DND-41 (cell line): ENCODE data around the gene EMSY.

ENCODE experiments used
- ATAC-seq: fragments of 200-7000 bp; cut with Tn5 transposase; 3 replicates; pipeline ENCODE4 v1.9.1; 2021; ENCODE audit warnings: low read depth; ENCODE audit not compliant: insufficient read depth
- DNase-seq: peaks from one replicate; pipeline ENCODE4 v3.0.0-alpha.2; 2020
- H2AFZ ChIP-seq: 2 replicates; pipeline ENCODE4 v1.6.0; 2012; ENCODE audit warnings: low read depth, low read length
- H3K27ac ChIP-seq: 2 replicates; pipeline ENCODE4 v1.5.1; 2012; ENCODE audit warnings: low read length, inconsistent platforms
- H3K27me3 ChIP-seq: fragments of 200-600 bp; sonication (generic); 2 replicates; pipeline ENCODE4 v1.6.0; 2012; ENCODE audit warnings: low read length, mild to moderate bottlenecking, inconsistent platforms; ENCODE audit not compliant: insufficient read depth, poor library complexity
- H3K36me3 ChIP-seq: 2 replicates; pipeline ENCODE4 v1.5.1; 2012; ENCODE audit warnings: low read length, inconsistent platforms; ENCODE audit not compliant: insufficient read depth
- H3K4me1 ChIP-seq: 2 replicates; pipeline ENCODE4 v1.5.1; 2012; ENCODE audit warnings: mild to moderate bottlenecking, low read length; ENCODE audit not compliant: insufficient read depth
- H3K4me2 ChIP-seq: 2 replicates; pipeline ENCODE4 v1.6.0; 2012; ENCODE audit warnings: mild to moderate bottlenecking, moderate library complexity, low read length, inconsistent platforms; ENCODE audit not compliant: insufficient read depth
- H3K4me3 ChIP-seq, 2 experiments: fragments of 200-600 bp in 1 of 2; shearing (Covaris generic) in 1 of 2; 2 replicates each; pipeline ENCODE4 v1.5.1; 2012 to 2016; ENCODE audit warnings: inconsistent platforms in 2 of 2, low read length in 2 of 2, mild to moderate bottlenecking in 2 of 2, low read depth in 1 of 2, moderate library complexity in 1 of 2
- H3K79me2 ChIP-seq: 2 replicates; pipeline ENCODE4 v1.6.0; 2012; ENCODE audit warnings: low read length, inconsistent platforms; ENCODE audit not compliant: insufficient read depth
- H3K9ac ChIP-seq: 2 replicates; pipeline ENCODE4 v1.6.0; 2012; ENCODE audit warnings: low read depth, mild to moderate bottlenecking, inconsistent platforms, low read length, moderate library complexity
- H3K9me3 ChIP-seq: 2 replicates; pipeline ENCODE4 v1.5.1; 2012; ENCODE audit warnings: low read length, moderate library complexity, mild to moderate bottlenecking, inconsistent platforms; ENCODE audit not compliant: insufficient read depth, severe bottlenecking
- H4K20me1 ChIP-seq: 2 replicates; pipeline ENCODE4 v1.6.0; 2012; ENCODE audit warnings: low read length; ENCODE audit not compliant: insufficient read depth
- CTCF ChIP-seq: IDR thresholded peaks from 2 replicates; pipeline ENCODE4 v1.5.1; 2012; ENCODE audit warnings: borderline replicate concordance, low read length, moderate library complexity, mild to moderate bottlenecking; ENCODE audit not compliant: poor library complexity, severe bottlenecking; ENCODE audit errors: extremely low read depth
- EZH2 ChIP-seq: IDR thresholded peaks from 3 replicates; pipeline ENCODE4 v1.6.1; 2012; ENCODE audit warnings: borderline replicate concordance, low read depth, mild to moderate bottlenecking, moderate library complexity, low read length, inconsistent platforms; ENCODE audit not compliant: severe bottlenecking

Gene EMSY

GRCh38 chr11:76496174-76496573, 51.4 kb downstream of the EMSY start:
- no peak for ATAC-seq

GRCh38 chr11:76501526-76502202, 56.8 kb downstream of the EMSY start:
- Histone ChIP-seq H2AFZ (no peak overlapping the region), H3K27ac (no peak overlapping the region), H3K4me1 (no peaks in the 10 kb centered on the region), H3K9ac (no peak overlapping the region), H3K27me3 (no peaks in the 10 kb centered on the region), H3K79me2 (no peaks in the 10 kb centered on the region), H3K4me3 (no peak overlapping the region), H4K20me1 (no peaks in the 10 kb centered on the region), H3K9me3 (peaks cover 15% of the 10 kb centered on the region), H3K36me3 (peaks cover 53% of the 10 kb centered on the region), H3K4me2 (no peak overlapping the region)
- TF ChIP-seq CTCF (no peak), EZH2 (no peak)
- DNase-seq: no peak
- no peak for ATAC-seq

More at GRCh38 chr11:76496174-76496573, 51.4 kb downstream of the EMSY start:
- Histone ChIP-seq H3K9ac (no peak overlapping the region), H3K4me3 (no peak overlapping the region), H3K36me3 (peaks cover 91% of the 10 kb centered on the region), H2AFZ (no peak overlapping the region), H3K79me2 (peaks cover 5% of the 10 kb centered on the region; the same call in 1 of the 2 replicates), H3K27ac (no peak overlapping the region), H4K20me1 (peaks cover 8% of the 10 kb centered on the region; the same call in 1 of the 2 replicates), H3K9me3 (peaks cover 11% of the 10 kb centered on the region), H3K27me3 (no peaks in the 10 kb centered on the region), H3K4me1 (no peaks in the 10 kb centered on the region), H3K4me2 (no peak overlapping the region)
- DNase-seq: no peak
- TF ChIP-seq CTCF: no peak
- TF ChIP-seq EZH2: no peak

GRCh38 chr11:76506833-76507232, 62.0 kb downstream of the EMSY start:
- H3K4me3 ChIP-seq: no peak overlapping the region
- no peaks in the 10 kb centered on the region for H3K4me1 ChIP-seq
- H3K79me2 ChIP-seq: no peaks in the 10 kb centered on the region
- no peak overlapping the region for H3K27ac ChIP-seq
- peaks cover 15% of the 10 kb centered on the region; the same call in 1 of the 2 replicates for H3K36me3 ChIP-seq
- DNase-seq (no peak), ATAC-seq (no peak)
- H3K4me2 ChIP-seq: no peak overlapping the region
- H3K27me3 ChIP-seq: no peaks in the 10 kb centered on the region
- no peak overlapping the region for H2AFZ ChIP-seq
- H3K9me3 ChIP-seq: no peaks in the 10 kb centered on the region
- H3K9ac ChIP-seq: no peak overlapping the region
- H4K20me1 ChIP-seq: no peaks in the 10 kb centered on the region
- no peak for TF ChIP-seq CTCF
- no peak for TF ChIP-seq EZH2
